UCSD-AML1 (cell line): ENCODE results near the gene METTL22.

Source experiments
- DNase-seq: peaks from one replicate; lab custom pipeline; 2025; ENCODE audit not compliant: unreplicated experiment; lab: John Stamatoyannopoulos, UW

Gene METTL22

DNA sequence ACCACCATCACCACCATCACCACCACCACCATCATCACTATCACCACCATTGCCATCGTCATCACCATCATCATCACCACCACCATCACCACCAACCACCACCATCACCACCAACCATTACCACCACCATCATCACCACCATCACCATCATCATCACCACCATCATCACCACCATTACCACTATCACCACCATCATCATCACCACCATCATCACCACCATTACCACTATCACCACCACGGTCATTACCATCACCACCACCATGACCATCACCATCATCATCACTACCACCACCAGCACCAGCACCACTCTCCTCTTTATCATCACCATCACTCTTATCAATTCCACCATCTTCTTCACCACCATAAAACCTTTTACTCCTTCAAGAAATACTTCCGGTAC is 30.0 kb upstream of the METTL22 start:
- DNase-seq, result no peak

GRCh38 chr16:8594149-8594666 is 27.3 kb upstream of the METTL22 start:
- no peak for DNase-seq

GRCh38 chr16:8595783-8596182 is 25.7 kb upstream of the METTL22 start:
- no peak for DNase-seq

DNA sequence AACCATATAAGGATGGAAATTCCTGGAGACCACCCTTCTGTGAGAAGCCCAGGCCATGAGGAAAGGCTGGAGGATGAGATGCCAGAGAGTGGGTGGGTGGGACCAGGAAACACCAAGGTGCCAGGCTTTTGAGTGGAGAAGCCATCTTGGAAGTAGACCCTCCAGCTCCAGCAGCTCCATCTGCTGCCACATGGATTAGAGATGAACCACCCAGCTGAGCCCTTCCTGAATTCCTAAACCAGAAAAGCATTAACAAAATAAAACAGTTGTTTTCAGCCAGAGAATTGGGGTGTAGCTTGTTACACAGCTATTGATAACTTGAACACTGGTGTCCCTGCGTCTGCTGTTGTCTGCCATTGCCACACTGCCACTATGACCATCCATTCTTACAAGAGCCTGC is 24.9 kb upstream of the METTL22 start:
- DNase-seq, result no peak

DNA sequence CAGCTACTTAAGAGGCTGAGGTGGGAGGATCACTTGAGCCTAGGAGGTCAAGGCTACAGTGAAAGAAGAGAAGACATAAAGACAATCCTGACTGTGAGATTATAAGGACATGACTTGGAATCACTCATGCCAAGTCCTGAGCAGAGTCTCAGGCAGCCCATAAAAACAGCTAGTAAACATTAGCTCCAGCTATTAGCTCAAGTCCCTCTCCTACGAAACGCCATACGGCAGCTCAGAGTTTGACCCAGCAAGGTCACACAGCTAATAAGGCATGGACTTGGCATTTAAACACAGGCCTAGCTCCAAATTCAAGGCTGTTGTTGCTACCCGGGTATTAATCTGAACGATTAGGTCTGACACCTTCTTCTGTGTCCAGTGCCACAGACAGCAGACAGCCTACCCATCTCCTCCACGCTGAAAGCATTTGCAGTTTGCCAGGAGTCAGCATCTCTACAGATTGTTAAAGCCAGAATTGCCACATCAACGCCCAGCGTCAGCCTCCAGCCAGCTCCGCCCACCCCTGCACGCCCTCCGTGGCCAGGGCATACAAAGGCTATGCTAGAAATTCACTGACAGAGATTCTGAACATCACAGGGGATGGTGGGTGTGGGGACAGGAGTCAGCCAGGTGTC is 21.2 kb upstream of the METTL22 start:
- DNase-seq, result no peak

DNA sequence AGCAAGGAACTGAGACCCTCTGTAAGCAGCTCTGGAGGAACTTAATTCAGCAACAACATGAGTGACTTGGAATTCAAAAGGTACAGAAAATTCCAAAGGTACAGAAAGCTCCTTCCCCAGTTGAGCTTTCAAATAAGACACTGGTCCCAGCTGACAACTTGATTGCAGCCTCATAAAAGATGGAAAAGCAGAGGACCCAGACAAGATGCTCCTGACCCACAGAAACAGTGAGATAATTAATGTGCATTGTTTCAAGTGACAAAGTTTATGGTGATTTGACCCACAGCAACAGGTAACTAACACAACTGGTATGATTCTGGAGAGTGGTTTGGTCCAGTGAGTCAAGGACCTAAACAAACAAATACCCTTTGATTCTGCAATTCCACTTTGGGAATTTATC is 15.9 kb upstream of the METTL22 start:
- no peak for DNase-seq

DNA sequence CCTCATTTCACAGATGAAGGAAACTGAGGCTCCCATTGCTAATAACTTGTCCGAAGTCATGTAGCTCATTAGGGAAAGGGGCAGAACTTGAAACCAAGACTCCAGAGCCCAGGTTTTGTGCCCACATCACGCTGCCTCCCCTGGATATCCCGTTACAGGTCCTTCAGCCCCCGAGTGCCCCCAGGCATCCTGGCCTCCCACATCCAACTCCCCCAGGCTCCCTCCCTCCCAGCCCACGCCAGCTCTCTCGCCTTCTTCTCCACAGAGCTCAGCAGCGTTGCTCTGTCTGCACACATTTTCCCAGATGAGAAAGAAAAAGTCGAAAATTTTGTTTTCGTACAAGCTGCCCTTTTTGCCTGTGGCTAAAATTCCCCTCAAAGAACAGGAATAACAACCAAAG is 14.3 kb upstream of the METTL22 start:
- no peak for DNase-seq

- no peak for DNase-seq
Measured at GRCh38 chr16:8611122-8611521, 10.4 kb upstream of the METTL22 start.

DNA sequence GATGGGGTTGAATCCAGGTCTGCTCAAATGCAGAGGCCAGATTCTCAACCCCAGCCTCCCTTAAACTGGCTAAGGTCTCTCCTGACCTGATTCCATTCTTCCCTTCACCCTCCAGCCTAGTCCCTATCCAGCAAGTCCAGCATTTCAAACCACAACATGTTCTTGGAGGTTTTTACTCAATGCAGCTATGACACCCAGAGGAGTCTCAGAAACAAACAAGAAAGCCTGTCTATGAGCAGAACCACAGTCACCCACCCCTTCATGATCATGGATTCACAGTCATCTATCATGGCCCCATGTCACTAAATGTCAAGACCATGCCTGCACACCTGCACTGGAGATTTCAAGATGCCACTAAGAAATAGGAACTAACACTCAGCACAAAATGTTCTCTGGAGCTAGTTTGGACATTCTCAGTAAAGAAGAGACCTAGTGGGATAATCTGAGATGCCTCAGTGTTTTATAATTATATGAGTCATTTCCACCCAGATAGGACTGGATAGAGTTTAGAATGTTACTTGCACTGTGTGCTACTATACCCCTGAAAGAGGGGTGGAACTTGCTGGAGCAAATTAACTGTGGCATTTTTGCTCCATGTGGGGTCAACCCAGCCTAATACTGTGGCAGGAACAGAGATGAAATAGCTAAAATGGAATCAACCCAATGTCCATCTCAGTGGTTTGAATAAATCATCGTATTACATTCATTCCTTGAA is 9.5 kb upstream of the METTL22 start:
- no peak for DNase-seq

- no peak for DNase-seq
Measured at GRCh38 chr16:8614435-8615029, 7.0 kb upstream of the METTL22 start.

GRCh38 chr16:8619671-8620370 is 1.7 kb upstream of the METTL22 start:
- no peak for DNase-seq

DNA sequence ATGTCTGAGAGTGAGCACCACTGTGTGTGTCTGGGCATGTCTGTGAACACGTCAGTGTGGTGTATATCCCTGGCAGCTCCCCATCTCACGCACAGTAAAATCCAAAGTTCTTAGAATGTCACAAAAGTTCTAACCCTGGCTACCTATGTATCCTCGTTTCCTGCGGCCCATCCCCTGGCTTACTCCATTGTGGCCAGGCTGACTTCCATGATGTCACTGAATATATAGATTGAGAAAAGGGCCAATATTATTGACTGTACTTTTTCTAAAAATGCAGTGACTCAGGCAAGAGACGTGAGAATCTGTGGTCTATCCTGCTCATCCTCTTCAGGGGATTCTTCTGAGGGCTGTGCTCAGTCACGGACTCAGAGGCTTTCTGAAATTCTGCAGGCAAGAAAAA is 963 bp upstream of the METTL22 start:
- no peak for DNase-seq

- no peak for DNase-seq
Measured at GRCh38 chr16:8621222-8621571, 301 bp upstream of the METTL22 start.

- DNase-seq, result no peak
Measured at GRCh38 chr16:8622315-8622656, 788 bp downstream of the METTL22 start.

- DNase-seq, result no peak
Measured at GRCh38 chr16:8623634-8624033, 2.1 kb downstream of the METTL22 start.

- no peak for DNase-seq
Measured at GRCh38 chr16:8625491-8626087, 4.1 kb downstream of the METTL22 start.

GRCh38 chr16:8626946-8627345 is 5.4 kb downstream of the METTL22 start:
- no peak for DNase-seq

- DNase-seq, result no peak
Measured at GRCh38 chr16:8627456-8627855, 6.0 kb downstream of the METTL22 start.

DNA sequence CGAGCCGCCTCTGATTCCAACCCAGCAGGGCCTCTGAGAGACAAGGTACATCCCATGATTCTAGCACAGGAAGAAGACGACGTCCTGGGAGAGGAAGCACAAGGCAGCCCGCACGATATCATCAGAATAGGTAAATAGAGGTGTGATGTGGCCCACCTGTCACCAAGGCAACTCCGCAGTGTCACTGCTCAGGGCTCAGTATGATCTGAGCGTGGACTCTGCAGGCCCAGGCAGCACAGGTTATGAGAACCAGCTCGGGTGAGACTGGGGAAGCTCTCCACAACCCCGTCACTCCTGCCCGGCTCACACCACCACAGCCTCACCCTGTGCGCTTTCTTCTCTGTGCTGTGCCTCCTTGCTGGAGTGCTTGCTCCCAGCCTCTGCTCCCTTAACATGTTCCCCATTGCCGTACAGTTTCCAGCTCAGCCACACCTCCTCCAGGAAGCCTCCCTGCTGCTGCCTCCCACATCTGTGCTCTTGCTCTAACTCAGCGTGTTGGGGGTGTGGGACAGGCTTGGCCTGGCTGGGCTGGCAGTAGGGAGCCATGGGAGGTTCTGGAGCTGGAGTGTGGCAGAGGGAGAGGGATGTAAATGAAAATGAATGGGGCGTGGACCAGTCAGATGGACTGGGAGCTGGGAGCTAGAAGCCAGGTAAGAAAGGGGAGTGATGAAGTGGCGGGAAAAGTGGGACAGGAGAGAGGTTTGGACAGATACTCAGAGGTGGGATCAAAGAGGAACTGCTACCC is 7.7 kb downstream of the METTL22 start:
- no peak for DNase-seq

DNA sequence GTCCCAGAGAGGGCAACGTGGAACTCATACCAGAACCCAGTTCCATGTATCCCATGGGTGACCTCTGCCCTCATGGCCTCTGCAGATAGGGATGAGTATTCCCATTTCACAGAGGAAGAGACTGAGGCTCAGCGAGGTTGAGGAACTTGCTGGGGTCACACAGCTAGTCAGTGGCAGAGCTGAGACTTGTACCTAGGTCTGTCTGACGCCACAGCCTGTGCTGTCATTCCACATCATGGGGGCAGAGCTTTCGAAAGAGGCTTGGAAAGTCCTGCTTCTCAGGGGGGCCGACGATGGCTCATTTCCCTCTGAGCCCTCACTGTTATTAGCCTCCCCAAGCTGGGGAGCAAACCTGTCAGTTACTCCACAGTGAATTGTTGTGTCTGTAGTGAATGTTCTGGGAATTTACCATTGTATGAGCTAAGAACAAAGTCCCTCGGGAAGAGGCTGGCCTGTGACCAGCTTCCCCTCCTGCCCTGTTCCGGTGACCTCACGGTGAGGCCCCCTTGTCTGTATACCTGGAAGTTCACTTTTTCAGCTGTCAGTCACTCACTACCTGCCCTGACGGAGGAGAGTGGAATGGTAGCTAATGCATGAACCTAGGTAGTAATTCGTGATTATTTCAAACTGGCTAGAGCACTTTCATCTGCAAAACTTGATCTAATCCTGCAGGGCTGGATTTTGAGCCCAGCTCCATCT is 8.9 kb downstream of the METTL22 start:
- no peak for DNase-seq
